GM23338 (cell line): ENCODE results near the gene TAOK3.

Experiments used
- EZH2 ChIP-seq: fragments of 200-600 bp; sonication (generic); IDR thresholded peaks from one replicate; pipeline ENCODE4 v1.8.0; 2017; ENCODE audit warnings: antibody characterized with exemption, mild to moderate bottlenecking, low read depth; ENCODE audit not compliant: unreplicated experiment
- POLR2AphosphoS5 ChIP-seq: IDR thresholded peaks from 2 replicates; pipeline ENCODE4 v1.6.1; 2016; ENCODE audit warnings: antibody characterized with exemption, low read depth
- ZNF331 ChIP-seq: fragments of 250-450 bp; sonication (Bioruptor Pico); IDR thresholded peaks from 2 replicates; pipeline ENCODE4 v1.5.0; 2020; ENCODE audit warnings: low read depth, mild to moderate bottlenecking, moderate library complexity
- TF ChIP-seq, protein P1 (sequence below), 2 experiments: fragments of 200-600 bp in 1 of 2; sonication (generic) in 1 of 2; conservative IDR thresholded peaks; 2 replicates each; pipeline versions ENCODE4 v1.5.1 to v1.6.1; 2016 to 2017; ENCODE audit warnings: antibody characterized with exemption in 2 of 2, low read depth in 2 of 2, mild to moderate bottlenecking in 2 of 2, moderate library complexity in 1 of 2
- TF ChIP-seq, protein P2 (sequence below): IDR thresholded peaks from 2 replicates; pipeline ENCODE4 v1.6.1; 2016; ENCODE audit warnings: antibody characterized with exemption

DNA sequence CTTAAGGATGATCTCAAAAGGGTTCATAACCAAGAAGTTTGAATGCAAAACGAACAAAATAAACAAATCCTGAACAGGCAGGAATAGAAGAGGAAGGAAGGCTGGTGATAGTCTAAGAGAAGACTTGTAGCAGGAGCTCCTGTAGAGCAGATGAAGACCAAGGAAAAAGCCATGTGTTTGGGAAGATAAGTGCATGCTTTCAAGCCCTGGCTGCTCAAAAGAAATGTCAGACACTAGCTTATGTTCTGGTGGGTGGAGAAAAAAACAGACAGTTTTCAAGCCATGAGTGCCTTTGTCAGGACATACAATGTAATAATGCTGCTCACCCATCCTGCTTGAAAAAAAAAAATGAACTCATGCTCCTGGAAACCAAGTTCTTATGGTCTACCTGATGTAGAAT lies 27.4 kb downstream of the TAOK3 start:
- TF ChIP-seq, protein P1, sequence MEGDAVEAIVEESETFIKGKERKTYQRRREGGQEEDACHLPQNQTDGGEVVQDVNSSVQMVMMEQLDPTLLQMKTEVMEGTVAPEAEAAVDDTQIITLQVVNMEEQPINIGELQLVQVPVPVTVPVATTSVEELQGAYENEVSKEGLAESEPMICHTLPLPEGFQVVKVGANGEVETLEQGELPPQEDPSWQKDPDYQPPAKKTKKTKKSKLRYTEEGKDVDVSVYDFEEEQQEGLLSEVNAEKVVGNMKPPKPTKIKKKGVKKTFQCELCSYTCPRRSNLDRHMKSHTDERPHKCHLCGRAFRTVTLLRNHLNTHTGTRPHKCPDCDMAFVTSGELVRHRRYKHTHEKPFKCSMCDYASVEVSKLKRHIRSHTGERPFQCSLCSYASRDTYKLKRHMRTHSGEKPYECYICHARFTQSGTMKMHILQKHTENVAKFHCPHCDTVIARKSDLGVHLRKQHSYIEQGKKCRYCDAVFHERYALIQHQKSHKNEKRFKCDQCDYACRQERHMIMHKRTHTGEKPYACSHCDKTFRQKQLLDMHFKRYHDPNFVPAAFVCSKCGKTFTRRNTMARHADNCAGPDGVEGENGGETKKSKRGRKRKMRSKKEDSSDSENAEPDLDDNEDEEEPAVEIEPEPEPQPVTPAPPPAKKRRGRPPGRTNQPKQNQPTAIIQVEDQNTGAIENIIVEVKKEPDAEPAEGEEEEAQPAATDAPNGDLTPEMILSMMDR (conservative IDR thresholded peaks at IDR 0.05; ENCODE audit: low read depth in 2 of 2), result no peak
- TF ChIP-seq EZH2 (no peak), POLR2AphosphoS5 (no peak), ZNF331 (CRISPR knock-in tag) (no peak)
- TF ChIP-seq, protein P2, sequence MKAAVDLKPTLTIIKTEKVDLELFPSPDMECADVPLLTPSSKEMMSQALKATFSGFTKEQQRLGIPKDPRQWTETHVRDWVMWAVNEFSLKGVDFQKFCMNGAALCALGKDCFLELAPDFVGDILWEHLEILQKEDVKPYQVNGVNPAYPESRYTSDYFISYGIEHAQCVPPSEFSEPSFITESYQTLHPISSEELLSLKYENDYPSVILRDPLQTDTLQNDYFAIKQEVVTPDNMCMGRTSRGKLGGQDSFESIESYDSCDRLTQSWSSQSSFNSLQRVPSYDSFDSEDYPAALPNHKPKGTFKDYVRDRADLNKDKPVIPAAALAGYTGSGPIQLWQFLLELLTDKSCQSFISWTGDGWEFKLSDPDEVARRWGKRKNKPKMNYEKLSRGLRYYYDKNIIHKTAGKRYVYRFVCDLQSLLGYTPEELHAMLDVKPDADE, result no peak
